Hematopoietic multipotent progenitor cell treated with erythropoietin and hydrocortisone succinate and interleukin-3 and kit ligand, for 8 days (in vitro differentiated cells): ENCODE measurements around the gene PI4KA.

Source experiments
- DNase-seq: peaks from one replicate; pipeline ENCODE4 v3.0.0-alpha.2; 2015

PI4KA gene

DNA sequence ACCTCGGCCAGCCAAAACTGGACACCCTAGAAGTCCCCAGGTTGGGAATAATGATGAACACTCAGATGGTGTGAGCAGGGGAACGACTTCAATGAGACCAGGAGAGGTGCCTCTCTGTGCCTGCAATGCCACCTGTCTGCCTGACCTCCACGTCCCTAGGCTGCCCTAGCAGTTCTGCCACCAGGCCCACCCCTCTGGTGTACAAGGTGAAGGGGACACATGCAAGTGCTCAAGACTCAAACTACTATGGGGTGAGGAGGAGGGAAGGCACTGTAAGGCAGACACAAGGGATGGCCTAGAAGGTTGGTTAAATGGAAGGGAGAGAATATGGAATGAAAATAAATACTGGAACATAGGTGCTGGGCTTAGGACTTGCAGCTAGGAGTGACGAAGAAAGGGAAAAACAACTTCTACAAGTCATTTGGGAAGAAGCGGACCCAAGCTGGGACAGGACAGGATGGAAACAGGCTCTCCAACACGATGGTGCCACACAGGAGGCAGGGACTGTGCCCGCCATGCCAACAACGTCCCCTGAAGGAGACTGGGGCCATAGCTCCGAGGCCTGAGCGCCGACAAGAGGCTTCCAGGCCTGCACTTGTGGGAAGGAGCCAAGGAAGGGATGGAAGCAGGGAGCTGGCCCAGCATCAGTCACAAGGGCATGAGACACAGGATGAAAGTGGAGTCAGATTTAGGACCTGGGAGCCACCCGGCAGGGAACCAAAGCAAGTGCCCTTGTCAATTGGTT, 66.2 kb downstream of the PI4KA start:
- no peak for DNase-seq

DNA sequence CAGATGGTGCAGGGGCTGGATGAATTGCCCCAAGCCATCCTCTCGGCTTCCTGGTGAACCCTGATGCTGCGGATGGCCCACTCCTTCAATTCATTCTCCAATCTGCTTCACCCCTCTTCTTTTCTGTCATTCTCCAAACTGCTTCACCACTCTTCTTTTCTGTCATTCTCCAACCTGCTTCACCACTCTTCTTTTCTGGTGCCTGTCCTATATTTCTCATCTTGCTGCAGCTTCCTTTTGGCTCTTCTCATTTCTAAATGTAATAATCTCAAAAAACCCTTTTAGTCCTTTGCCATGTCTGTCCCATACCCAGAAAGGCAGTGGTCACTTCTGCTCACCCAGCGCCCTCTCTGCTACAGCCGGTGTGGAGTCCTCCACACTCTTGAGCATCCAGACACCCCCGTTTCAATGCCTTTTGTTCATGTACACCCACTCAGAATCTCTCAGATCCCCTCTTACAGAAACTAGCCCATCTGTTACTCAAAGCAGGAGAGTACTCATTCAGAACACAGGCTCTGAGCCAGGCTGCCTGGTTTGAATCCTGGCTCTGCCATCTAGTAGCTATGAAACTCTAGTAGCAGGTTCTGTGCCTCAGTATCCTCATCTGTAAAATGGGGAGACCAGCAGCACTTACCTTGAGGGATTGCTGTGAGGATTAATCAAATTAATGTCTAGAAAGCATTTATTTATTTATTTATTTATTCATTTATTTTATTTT, 69.8 kb downstream of the PI4KA start:
- no peak for DNase-seq

- no peak for DNase-seq
Observed at GRCh38 chr22:20787746-20788626, 70.6 kb downstream of the PI4KA start.

DNA sequence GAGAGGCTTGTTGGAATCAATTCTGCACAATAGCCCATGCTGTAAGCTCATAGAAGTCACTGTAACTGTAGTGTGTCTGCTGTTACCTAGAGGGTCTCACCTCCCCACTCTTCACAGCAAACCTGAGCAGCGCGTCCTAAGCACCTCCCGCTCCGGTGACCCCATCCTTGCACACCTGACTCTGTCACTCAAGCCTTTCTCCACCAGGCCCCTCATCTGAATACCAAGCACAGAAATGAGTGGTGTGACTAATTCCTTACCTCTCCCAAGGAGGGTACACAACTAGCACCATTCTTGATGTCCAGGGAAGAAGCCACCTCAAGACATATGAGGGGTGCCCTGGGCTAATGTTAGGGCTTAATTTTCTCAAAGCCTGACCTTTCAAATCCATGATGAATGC, 71.4 kb downstream of the PI4KA start:
- no peak for DNase-seq

DNA sequence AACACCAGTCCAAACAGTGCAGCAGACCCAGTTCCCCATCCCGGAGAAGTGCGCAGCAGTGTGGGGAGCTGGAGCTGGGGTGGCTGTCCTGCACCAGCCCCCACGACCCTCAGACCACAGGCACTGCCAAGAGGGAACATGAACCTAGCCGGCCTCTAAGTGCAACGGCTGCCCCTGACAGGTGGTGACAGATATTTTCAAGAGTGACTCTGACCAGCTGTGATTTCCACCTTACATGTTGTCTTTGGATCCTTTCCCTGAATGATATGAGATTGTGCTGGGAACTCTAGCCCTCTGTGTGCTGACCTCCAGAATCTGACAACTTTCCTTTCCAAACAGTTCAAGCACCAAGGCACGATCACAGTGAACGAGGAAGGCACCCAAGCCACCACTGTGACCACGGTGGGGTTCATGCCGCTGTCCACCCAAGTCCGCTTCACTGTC, 72.1 kb downstream of the PI4KA start:
- DNase-seq, result no peak

GRCh38 chr22:20786048-20786447, 72.6 kb downstream of the PI4KA start:
- DNase-seq, result no peak

GRCh38 chr22:20785415-20785814, 73.2 kb downstream of the PI4KA start:
- no peak for DNase-seq

- DNase-seq, result peak; percentile 87
Observed at GRCh38 chr22:20783844-20784723, 74.5 kb downstream of the PI4KA start.

DNA sequence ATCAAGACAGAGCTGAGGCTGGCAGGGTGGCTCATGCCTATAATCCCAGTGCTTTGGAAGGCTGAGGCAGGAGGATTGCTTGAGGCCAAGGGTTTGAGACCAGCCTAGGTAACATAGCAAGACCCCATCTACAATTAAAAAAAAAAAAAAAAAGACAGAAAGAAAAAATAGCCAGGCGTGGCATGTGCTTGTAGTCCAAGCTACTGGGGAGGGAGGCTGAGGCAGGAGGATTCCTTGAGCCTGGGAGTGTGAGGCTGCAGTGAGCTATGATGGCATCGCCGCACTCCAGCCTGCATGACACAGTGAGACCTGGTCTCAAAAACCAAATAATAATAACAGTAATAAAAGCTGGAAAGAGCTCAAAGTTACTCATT, 75.3 kb downstream of the PI4KA start:
- no peak for DNase-seq

GRCh38 chr22:20782596-20783299, 75.9 kb downstream of the PI4KA start:
- no peak for DNase-seq

DNA sequence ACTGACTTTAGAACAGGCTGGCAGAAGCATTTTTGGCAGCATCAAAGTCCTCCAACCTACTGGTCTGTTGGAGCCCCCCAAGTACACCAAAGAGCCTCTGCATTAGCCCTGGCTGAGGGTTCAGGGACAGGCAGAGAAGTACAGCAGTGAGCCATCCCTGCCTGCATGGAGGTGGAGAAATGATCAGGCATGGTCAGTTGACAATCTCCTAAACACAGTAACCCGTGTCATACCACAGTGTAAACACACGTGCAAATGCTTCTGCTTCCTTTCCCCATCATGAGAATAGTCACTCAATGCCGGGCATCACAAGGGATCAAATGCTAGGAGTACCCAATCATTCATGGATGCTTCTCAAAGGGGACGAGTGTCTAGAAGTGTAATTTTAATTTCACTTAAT, 76.5 kb downstream of the PI4KA start:
- DNase-seq, result no peak

- peak; percentile 48 for DNase-seq
Observed at GRCh38 chr22:20781272-20781990, 77.2 kb downstream of the PI4KA start.

GRCh38 chr22:20779818-20780158, 78.8 kb downstream of the PI4KA start:
- no peak for DNase-seq

- no peak for DNase-seq
Observed at GRCh38 chr22:20779014-20779817, 79.4 kb downstream of the PI4KA start.

DNA sequence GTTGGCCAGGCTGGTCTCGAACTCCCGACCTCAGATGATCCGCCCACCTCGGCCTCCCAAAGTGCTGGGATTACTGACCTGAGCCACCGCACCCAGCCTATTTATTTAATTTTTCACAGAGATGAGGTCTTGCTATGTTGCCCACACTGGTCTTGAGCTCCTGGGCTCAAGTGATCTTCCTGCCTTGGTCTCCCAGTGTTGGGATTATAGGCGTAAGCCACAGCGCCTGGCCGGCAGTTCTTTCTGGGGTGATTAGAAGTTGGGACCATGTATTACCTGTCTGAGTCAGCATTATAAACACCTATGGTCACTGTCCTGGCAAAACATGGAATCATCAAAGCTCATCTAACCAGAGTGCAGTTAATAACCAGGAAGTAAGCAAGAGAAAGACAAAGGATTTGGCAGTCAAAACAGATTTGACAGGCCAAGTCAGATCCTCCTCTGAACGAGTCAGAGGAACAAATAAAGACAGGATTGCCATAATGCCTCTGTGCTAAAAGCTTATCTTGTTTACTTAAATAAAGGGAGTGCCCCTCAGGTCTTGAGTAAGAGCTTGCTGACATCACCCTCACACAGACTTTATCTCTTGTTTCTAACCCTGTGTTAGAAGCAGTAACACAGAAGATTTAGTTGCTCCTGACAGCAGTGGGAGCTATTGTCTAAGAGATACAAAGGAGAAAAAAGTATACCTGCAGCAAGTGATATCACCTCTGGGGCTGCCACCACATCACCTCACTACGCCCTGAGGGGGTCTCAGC, 81.0 kb downstream of the PI4KA start:
- DNase-seq, result peak; percentile 79

- peak; percentile 58 for DNase-seq
Observed at GRCh38 chr22:20776624-20777405, 81.8 kb downstream of the PI4KA start.

DNA sequence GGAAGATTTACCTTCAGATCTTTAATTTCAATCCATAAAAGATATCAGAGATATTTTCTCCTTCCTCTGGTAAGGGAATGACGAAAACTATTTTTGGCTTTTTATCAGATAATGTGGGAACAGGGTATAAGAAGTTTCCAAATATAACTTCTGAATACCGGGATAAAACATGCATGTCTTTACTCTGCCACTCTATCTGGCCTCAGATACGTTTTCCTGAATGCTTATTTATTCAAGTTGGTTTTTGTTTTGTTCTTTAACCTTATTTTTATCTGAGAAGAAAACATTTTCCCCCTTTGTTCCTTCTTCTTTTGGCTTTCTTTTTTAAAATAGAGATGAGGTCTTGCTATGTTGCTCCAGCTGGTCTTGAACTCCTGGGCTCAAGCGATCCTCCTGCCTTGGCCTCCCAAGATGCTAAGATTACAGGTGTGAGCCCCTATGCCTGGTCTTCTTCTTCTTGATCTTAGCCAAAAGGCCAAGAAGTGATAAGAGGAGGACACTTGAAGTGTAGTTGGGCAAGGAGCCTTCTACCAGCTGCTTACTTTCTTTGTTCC, 83.2 kb downstream of the PI4KA start:
- no peak for DNase-seq

GRCh38 chr22:20774882-20775281, 83.7 kb downstream of the PI4KA start:
- no peak for DNase-seq
